ENCODE results near the gene CRYBG3.

The CRYBG3 gene

DNA sequence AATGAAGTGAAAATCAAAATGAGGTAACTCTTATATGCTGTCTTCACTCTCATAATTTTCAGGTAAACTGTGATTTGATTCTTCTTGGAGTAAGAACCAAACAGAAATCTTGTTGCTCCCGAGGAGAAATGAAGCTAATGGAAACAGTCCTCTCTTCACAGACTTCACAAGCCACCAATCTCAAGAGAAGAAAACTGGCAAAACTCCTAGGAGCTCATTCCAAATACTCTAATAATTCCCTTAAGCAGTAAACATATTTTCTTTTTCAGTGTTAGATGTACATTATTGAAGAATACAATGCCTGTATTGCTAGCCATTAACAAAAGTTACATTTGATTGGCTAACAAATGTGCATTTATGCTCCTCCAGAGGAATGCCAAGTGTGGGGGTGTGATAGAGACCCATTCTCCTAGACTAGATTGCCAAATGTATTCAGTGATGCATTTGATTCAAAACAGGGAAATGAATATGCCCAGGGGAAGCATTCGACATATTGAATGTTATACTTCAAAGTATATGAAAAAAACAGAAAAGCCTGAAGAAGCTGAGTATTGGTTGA is 162.2 kb downstream of the CRYBG3 start:
- no peaks in the 10 kb centered on the region for H3K9me3 ChIP-seq
- no peaks in the 10 kb centered on the region for H3K27me3 ChIP-seq
- H3K4me1 ChIP-seq: no peaks in the 10 kb centered on the region
- TF ChIP-seq, protein P1, sequence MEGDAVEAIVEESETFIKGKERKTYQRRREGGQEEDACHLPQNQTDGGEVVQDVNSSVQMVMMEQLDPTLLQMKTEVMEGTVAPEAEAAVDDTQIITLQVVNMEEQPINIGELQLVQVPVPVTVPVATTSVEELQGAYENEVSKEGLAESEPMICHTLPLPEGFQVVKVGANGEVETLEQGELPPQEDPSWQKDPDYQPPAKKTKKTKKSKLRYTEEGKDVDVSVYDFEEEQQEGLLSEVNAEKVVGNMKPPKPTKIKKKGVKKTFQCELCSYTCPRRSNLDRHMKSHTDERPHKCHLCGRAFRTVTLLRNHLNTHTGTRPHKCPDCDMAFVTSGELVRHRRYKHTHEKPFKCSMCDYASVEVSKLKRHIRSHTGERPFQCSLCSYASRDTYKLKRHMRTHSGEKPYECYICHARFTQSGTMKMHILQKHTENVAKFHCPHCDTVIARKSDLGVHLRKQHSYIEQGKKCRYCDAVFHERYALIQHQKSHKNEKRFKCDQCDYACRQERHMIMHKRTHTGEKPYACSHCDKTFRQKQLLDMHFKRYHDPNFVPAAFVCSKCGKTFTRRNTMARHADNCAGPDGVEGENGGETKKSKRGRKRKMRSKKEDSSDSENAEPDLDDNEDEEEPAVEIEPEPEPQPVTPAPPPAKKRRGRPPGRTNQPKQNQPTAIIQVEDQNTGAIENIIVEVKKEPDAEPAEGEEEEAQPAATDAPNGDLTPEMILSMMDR (IDR thresholded peaks at IDR 0.05; ENCODE audit: low read depth, low read length): no peak
- DNase-seq: no peak
- no peak overlapping the region for H3K4me3 ChIP-seq (ENCODE audit: low read depth, low read length)
- H3K36me3 ChIP-seq: no peaks in the 10 kb centered on the region

- no peak for DNase-seq
- Histone ChIP-seq H3K36me3 (no peaks in the 10 kb centered on the region), H3K4me3 (ENCODE audit: low read depth, low read length) (no peak overlapping the region), H3K27me3 (no peaks in the 10 kb centered on the region), H3K9me3 (no peaks in the 10 kb centered on the region), H3K4me1 (no peaks in the 10 kb centered on the region)
- TF ChIP-seq, protein P1 (IDR thresholded peaks at IDR 0.05; ENCODE audit: low read depth, low read length): no peak
These were observed 165.5 kb downstream of the CRYBG3 start for GRCh38 chr3:97987306-97987705.

DNA sequence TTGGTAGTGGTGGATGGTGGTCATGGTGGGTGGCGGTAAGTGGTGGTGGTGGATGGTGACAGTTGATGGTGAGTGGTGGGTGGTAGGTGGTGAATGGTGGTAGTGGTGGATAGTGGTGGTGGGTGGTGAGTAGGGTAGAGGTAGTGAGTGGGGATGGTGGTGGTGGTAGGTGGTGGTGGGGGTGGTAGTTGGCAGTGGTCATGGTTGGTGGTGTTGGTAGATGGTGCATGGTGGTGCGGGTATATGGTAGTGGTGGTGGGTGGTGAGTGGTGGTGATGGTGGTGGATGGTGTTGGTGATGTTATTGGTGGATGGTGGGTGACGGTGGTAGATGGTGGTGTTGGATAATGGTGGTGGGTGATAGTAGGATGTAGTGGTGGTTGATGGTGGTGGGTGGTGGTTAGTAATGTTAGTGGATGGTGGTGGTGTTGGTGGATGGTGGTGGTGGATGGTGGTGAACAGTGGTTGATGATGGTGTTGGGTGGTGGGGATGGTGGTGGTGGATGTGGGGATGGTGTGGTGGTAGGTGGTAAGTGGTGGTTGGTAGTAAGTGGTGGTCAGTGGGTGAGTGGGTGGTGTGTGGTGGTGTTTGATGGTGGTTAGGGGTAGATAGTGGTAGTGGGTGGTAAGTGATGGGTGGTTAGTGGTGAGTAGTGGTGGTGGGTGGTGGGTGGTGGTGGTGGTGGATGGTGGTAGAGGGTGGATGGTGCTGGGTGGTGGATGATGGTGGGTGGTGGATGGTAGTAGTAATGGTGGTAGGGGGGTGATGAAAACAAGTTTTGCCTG is 167.2 kb downstream of the CRYBG3 start:
- no peaks in the 10 kb centered on the region for H3K36me3 ChIP-seq
- DNase-seq: no peak
- no peak overlapping the region for H3K4me3 ChIP-seq (ENCODE audit: low read depth, low read length)
- H3K4me1 ChIP-seq: no peaks in the 10 kb centered on the region
- no peaks in the 10 kb centered on the region for H3K9me3 ChIP-seq
- no peaks in the 10 kb centered on the region for H3K27me3 ChIP-seq
- TF ChIP-seq, protein P1 (IDR thresholded peaks at IDR 0.05; ENCODE audit: low read depth, low read length): no peak

- Histone ChIP-seq H3K9me3 (no peaks in the 10 kb centered on the region), H3K4me1 (no peaks in the 10 kb centered on the region), H3K4me3 (ENCODE audit: low read depth, low read length) (no peak overlapping the region), H3K27me3 (no peaks in the 10 kb centered on the region), H3K36me3 (no peaks in the 10 kb centered on the region)
- TF ChIP-seq, protein P1 (IDR thresholded peaks at IDR 0.05; ENCODE audit: low read depth, low read length): no peak
- DNase-seq: no peak
These were observed 168.9 kb downstream of the CRYBG3 start for GRCh38 chr3:97990624-97991292.

GRCh38 chr3:97991293-97991682 is 169.5 kb downstream of the CRYBG3 start:
- H3K4me1 ChIP-seq: no peaks in the 10 kb centered on the region
- no peaks in the 10 kb centered on the region for H3K27me3 ChIP-seq
- TF ChIP-seq, protein P1 (IDR thresholded peaks at IDR 0.05; ENCODE audit: low read depth, low read length): no peak
- H3K9me3 ChIP-seq: no peaks in the 10 kb centered on the region
- DNase-seq: no peak
- no peaks in the 10 kb centered on the region for H3K36me3 ChIP-seq
- H3K4me3 ChIP-seq (ENCODE audit: low read depth, low read length): no peak overlapping the region

Measured in BE2C (cell line).